ENCODE data around the gene FRMD4B. TPM values are rescaled to one million over a fixed set of nuclear protein-coding genes. Genes with fewer than 3 reads are reported as not detected.
A peak's percentile ranks its signal among the peaks of the same experiment; 100 is the strongest.

The FRMD4B gene
- total RNA-seq, 1 donor: 76.5 TPM

DNA sequence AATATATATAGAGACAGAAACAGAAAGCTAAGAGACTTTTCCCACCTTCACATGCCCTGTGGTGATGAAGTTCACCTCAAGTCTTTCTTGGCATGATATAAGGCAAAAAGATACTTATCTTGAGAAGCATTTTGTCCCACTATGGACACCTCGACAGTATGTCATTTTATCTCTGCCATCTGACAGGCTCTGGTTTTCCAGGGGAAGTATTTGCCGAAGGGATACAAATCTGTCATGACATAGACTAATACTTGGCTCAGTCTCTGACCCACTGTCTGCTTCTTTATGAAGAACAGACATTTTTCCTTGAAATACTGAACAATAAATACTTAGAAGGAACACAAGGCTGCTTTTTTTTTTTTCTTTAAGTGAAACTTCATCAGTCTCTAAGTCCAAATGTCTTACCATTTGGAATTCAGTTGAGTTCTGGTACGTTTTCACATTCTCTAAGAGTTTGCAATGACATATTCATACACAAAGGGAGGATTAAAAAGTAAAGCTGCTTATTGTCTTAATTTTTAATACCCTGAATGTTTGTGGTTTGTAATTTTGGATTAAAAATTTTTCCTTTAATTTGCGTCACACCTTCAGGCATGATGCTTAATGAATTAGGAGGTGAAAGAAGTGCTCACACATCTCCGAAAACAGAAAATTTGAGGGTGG lies 175.7 kb downstream of the FRMD4B start:
- DNase-seq (ENCODE audit: low read depth in 2 of 3, low spot score in 2 of 3): no peak

DNA sequence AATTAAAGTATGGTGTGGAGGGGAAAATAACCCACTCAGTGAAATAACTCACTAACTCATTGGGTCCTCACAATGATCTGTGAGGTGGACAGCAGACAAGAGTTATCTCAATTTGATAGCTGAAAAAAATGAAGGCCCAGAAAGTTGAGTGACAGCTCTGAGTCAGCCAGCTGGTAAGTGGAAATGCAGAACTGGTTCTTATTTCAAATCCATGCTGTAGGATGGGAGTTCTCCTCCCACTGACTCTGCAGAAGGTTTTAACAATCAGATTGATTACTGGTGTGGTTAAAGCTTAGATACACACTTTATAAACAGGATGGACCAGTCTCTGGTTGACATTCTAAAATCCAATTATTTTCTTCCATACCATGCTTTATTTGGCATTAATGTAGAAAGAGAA lies 176.5 kb downstream of the FRMD4B start:
- no peak for DNase-seq (ENCODE audit: low read depth in 2 of 3, low spot score in 2 of 3)

DNA sequence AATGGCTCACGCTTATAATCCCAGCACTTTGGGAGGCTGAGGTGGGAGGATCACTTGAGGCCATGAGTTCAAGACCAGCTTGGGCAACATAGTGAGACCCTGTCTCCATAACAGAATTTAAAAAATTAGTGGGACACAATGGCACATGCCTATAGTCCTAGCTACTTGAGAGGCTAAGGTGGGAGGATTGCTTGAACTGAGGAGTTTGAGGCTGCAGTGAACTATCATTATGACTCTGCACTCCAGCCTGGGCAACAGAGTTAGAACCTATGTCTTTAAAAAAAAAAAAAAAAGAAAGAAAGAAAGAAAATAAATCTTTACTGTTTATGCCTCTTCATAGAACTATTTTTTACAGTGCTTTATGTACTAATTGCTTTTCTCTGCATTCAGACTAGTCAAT lies 178.9 kb downstream of the FRMD4B start:
- no peak for DNase-seq (ENCODE audit: low read depth in 2 of 3, low spot score in 2 of 3)

DNA sequence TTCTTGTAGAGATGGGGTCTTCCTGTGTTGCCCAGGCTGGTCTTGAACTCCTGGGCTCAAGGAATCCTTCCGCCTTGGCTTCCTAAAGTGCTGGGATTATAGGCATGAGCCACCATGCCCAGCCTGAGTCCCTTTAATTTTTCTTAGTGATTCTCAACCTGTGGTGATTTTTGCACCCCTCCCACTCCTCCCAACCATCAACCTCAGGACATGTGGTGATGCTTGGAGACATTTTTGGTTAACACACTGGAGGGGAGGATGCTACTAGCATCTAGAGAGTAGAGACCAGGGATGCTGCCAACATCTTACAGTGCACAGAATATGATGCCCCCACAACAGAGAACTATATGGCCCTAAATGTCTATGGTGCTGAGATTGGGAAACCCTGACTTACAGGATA lies 180.5 kb downstream of the FRMD4B start:
- no peak for DNase-seq (ENCODE audit: low read depth in 2 of 3, low spot score in 2 of 3)

DNA sequence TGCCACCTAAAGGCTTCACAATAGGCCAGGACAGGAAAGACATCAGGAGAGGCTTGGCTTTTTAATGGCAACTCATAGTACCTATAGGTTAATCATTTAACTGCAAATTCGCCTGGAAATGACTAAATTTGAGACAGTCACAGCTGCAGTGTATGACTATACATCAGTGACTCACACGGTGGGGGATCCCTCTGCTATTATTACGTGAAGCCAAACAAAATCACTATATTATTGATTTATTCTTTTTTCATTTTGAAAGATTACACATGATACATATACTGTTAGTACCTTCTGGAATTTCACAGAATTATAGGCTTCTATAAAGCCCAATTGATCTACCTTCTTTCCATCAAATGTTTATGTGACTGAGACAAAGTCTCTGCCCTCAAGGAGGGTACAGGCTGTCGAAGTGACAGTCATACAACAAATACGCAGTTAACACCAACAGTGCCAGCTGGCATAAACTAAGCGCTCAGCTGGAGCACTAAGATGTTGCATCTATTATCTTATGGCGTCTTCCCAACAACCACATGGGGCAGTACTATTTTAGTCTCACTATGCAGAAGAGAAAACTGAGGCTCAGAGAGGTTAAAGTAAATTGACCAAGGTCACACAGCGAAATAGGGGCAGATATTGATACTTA lies 181.5 kb downstream of the FRMD4B start:
- DNase-seq (ENCODE audit: low read depth in 2 of 3, low spot score in 2 of 3): no peak

DNA sequence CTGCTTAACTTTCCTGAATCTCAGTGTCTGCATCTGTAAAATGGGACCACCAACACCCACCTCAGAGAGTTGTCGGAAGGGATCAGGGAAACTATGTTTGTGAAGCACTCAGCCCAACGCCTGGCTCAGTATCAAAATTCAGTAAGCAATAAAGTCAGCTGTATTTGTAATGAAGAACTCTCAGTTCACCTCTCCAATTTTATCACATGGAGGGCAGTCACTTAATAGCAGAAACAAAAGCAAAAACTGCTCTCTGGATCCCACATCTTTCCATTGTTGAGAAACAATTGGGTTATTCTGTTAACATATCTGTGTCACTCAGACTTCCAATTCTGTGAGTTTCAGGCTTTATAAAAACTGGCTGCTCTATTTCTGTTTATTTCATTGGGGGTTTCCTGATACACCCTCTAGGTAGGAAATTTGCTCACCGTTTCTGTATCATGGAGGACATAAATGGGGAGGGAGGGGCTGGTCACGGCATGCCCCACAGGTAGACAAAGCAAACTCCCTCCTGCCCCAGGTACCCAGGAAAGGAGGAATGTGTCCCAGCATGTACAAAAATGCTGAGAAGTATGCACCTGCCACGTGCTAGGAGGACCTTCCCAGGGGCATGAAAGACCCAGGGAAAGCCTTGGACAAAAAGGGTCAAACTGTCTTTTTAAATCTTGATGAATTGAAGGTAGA lies 182.1 kb downstream of the FRMD4B start:
- DNase-seq (ENCODE audit: low read depth in 2 of 3, low spot score in 2 of 3): no peak

DNA sequence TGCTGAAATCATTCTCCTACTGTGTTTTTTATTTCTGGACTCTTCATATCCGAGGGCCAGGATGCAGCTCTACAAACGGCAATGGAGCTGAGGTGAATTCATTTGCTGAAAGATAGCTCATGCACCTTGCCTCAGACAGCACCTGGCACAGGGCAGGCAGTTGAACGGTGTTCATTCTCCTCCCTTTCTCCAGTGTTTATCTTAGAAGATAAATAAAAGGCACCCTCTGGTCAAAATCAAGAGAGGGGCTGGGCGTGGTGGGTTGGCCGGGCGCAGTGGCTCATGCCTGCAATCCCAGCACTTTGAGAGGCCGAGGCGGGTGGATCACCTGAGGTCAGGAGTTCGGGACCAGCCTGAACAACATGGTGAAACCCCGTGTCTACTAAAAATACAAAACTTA lies 184.2 kb downstream of the FRMD4B start:
- DNase-seq (ENCODE audit: low read depth in 2 of 3, low spot score in 2 of 3): no peak

DNA sequence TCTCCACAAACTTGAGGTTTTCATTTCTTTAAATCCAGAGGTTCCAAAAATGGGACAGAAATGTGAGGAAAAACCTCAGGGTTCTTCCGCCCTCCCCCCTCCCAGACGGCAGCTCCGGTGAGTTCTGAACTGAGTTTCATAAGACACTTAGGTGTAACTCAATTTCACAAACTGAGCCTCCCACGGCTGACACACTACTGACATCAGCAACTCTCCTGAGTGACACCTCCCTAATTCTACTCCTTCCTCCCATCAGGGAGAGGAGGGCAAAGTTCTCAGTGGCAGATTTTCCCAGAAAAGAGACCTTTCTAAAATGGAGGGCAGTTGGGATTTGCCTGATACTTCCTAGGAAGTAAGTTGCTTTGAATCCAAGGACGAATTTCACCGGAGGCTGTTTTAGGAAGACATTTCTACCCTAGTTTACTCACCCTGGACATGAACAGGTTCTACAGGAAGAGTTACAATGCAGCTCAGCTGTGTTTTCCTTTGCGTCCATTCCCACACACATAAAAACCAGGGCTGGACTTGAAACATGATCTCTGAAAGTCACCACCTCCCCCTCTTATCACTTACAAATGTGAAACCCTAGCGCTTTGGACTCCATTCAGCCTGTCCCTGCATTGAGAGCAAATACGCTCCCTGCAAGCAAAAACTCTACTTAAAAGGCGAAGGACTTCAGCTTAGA lies 185.4 kb downstream of the FRMD4B start:
- DNase-seq (ENCODE audit: low read depth in 2 of 3, low spot score in 2 of 3): no peak

DNA sequence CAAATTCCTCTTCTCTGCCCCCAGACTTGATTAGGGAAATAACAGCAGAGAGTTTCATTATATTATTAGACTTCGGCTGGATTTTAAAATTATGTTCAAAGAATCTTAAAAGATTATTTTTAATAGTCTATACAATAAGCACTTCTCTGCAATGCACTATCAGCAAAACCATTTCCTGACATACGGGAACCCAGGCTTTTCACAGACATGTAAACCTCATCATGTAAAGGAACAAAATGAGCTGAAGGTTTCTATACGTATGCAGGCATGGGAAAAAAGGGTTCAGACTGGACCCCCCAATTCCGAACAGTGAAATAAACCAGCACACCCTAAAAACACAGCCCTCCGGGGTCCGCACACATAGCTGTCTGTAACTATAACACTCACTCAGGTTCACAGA lies 185.9 kb downstream of the FRMD4B start:
- no peak for DNase-seq (ENCODE audit: low read depth in 2 of 3, low spot score in 2 of 3)

DNA sequence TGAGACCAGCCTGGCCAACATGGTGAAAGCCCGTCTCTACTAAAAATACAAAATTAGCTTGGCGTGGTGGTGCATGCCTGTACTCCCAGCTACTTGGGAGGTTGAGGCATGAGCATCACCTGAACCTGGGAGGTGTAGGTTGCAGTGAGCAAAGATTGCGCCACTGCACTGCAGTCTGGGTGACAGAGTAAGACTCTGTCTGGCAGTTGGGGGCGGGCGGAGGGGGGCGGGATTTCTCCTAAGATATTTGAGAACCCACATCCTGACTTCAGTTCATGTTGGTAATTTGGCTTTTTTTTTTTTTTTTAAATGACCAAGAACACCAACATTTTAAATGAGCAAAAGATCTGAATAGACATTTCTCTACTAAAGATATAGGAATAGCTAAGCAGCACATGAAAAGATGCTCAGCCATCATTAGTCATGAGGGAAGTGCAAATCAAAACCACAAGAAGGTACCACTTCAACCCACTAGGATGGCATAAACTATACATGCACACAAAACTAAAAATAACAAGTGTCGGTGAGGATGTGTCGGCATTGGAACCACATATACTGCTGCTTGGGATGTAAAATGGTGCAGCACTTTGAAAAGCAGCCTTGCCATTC lies 187.9 kb downstream of the FRMD4B start:
- peak in 1 of 3 donors; percentile 25 for DNase-seq (ENCODE audit: low read depth in 2 of 3, low spot score in 2 of 3)

DNA sequence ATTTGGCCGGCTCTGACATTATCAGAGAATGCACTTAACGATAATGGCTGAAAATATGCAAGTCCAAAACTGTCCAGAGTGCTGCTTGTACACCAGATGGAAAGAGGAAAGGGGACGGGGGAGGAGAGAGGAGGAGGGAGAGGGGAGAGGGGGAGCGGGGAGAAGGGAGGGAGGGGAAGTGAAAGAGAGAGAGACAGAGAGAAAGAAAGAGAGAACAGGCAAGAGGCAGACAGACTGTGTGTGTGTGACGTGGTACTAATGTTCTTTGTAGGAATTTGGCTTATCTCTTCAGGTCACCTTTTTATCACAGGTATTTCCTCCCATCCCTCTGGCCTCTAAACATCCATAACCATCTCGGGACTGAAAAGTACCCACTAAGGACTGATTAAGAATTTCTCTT lies 188.4 kb downstream of the FRMD4B start:
- no peak for DNase-seq (ENCODE audit: low read depth in 2 of 3, low spot score in 2 of 3)

DNA sequence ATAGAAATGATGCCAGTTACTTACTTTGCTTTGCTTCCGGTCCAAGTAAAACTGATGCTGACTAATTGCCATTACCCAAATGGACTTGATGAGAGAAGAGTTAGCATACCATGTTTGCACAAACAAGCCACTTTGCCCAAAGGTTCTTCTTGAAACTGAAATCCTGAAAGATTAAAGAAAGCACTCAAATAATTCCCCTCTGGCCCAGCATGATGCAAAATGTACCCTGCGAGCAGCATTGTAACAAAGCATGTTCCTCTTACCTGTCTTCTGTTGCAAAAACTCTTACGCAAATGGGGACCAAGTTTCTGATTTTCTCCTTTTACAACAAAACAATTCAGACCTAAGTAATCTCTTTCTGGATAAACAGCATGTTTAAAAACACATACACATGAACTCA lies 189.0 kb downstream of the FRMD4B start:
- no peak for DNase-seq (ENCODE audit: low read depth in 2 of 3, low spot score in 2 of 3)

DNA sequence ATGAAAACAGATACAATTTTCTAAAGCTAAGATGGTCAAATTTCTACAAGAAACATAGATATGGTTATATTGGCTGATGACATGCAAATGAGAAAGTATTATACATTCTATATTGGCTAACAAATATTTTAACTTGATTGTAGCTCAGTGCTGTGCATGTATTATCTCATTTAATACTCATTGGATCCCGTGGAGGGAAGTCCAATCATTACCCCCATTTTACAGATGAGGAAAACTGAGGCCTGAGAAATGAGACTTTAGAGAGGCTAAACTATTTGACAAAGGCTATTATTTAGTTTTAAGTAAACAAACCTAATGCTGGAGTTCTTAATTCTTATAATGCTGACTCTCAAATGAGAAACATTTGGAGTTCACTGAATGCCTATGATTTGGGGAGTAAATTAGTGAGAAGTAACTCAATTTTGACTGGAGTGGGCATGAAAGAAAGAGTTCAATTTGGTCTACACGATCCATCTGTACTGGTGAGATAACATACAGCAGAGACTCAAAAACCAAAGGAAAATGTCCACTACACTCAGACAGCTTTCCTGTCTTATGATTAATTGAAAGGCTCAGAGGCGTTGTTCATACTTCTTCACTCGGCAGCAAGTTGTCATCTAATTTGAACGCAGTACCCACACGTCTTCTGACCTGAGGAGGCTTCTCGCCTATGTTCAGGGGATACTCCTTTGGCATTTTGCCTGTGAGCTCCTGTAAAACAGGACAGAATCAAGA lies 191.3 kb downstream of the FRMD4B start:
- DNase-seq (ENCODE audit: low read depth in 2 of 3, low spot score in 2 of 3): no peak

DNA sequence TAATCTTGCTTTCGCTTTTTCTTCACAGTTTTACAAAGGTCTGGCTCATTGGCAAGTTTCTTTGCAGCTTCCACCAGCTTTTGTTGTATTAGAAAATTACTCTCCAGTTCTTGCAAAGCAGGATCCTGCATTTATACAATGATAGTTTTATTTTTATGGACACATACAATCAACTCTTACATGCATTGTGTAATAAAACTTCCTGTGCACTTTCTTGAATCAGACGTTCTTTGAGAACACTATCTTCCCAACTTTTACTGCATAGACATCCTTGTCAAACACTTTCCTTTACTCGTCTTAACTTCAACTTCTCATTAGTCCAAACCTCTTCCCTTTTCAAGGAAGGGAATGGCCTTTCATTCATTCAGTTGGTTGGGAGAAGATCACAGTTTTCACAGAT lies 192.1 kb downstream of the FRMD4B start:
- DNase-seq (ENCODE audit: low read depth in 2 of 3, low spot score in 2 of 3): no peak

DNA sequence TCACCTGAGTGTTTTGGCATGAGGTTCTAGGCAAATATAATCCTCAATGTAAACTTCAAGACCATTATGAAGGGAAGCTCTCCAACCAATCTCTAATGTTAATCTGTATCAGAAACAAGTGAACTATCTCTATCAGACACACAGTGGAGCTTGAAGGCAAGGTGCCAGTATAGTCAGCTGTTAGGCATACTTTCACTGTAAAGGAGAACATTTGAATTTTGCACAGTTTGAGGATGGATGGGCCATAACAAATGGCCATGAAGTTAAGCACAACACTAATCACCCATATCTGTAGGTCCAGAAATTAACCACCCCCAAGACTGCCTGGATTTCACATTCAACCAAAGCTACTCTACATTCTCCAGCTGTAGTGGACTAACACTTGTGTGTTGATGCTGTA lies 194.4 kb downstream of the FRMD4B start:
- no peak for DNase-seq (ENCODE audit: low read depth in 2 of 3, low spot score in 2 of 3)

DNA sequence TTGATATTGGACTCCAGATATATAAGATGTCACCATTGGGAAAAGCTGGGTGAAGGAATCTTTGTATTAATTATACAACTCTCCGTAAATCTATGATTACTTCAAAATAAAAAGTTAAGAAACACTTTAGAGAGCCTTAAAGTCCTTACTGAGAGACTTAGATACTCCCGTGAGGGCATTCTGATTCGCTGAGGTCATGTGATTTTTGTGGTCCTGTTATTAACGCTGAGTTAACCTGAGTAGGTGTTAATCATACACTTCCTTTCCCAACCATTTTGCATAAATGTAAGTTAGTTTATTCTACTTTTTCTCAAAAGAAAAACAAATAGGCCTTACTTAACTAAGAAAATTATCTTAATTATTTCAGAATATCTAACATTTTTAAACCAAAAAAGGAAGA lies 196.4 kb downstream of the FRMD4B start:
- DNase-seq (ENCODE audit: low read depth in 2 of 3, low spot score in 2 of 3): no peak

DNA sequence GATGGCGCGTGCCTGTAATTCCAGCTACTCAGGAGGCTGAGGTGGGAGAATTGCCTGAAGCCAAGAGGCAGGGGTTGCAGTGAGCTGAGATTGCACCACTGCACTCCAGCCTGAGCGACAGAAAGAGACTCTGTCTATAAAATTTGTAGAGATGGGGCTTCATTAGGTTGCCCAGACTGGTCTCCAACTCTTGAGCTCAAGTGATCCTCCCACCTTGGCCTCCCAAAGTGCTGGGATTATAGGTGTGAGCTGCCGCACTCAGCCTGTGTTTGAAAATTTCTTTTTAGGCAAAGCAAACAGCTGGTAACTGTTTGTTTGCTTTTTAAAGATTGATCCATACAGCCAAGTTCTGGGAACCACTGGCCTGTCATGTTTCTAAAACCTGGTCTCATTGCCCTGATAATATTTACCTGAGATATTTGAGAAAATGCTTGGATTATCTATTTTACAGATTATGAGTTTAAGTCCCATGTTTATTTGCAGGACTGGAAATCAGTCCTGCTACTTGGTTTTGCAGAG lies 199.3 kb downstream of the FRMD4B start:
- no peak for DNase-seq (ENCODE audit: low read depth in 2 of 3, low spot score in 2 of 3)

DNA sequence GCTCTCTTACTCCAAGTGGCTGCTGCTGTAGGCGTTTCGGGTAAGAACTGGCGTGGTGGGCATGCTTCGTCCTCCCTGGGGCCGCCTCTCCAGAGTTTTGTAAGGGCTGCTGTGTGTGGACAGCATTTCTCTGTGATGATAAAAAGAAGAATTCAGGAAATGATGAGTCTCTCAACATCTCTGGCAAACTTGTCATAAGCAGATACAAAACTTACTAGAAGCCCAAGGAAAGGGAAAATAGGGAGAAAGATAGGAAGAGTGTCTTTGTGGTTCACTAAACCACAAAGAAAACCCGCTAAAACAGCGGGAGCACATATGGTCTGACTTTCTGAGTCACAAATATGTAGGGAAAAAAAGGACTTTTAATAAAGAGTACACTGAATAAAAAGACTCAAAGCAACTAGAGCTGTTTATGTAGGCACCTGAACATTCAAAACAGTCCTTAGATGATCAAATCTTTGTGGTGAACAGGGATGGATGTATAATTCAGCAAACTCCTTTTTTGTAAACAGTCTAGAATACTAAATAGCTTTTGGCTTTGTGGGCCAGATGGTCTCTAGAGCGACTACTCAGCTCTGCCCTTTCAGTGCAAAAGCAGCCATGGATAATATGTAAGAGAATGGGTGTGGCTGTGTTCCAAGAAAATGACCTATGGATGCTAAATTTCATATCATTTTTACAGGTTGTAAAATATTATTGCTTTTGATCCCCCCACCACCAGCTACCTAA lies 203.1 kb downstream of the FRMD4B start:
- DNase-seq (ENCODE audit: low read depth in 2 of 3, low spot score in 2 of 3): no peak

DNA sequence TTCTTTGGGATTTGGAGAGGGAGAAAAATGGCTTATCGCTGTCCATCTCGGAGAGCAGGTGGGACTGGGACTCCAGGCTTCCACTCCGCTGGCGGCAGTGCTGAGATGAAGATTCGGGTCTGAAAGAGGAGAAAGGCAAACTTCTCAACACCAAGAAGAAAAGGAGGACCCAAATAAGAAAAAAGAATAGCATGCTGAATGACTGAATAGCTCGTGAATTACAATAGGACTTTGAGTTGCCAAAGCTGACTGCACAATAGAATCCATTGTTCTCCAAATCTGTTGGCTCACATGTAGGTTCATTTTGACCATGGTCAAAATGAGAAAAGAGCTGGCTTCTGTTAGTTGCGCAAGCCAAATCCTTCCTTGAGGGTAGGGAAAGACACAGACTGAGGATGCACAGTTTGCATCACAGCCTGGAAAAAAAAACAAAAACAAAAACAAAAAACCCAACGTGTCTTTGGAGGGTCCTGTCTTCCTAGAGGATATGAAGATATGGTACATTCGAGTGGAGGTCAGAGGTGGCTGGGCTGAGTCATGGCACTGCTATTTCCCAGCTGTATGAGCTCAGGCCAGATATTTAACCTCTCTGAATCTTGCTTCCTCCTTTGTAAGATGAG lies 204.2 kb downstream of the FRMD4B start:
- no peak for DNase-seq (ENCODE audit: low read depth in 2 of 3, low spot score in 2 of 3)
